ENCODE data around the gene EPB41L1.

EPB41L1 gene

GRCh38 chr20:36197271-36197670 lies 42.7 kb downstream of the EPB41L1 start:
- no peak for DNase-seq

- DNase-seq: peak; percentile 78
Measured at GRCh38 chr20:36199345-36200257, 45.1 kb downstream of the EPB41L1 start.

DNA sequence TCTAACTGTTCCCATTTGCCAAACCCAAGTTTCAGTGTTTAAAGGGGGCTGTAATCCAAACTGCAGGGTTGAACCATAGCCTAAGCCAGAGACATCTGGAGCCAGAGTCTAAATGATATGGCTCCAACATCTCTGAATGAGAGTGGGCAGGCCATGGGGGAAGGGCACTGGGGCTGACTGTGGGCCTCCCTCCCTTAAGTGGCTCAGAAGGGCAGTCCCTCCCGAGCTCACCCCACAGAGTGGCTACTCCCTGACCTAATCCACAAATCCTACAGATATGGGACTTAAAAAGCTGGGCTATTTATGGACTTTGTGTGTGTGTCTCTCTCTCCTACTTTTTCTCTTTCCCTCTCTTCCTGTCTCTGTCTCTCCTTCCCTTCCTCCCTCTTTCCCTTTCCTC lies 45.9 kb downstream of the EPB41L1 start:
- DNase-seq: no peak

- no peak for DNase-seq
Measured at GRCh38 chr20:36201198-36201597, 46.7 kb downstream of the EPB41L1 start.

- peak; percentile 29 for DNase-seq
Measured at GRCh38 chr20:36202891-36203338, 48.4 kb downstream of the EPB41L1 start.

GRCh38 chr20:36203861-36204260 lies 49.3 kb downstream of the EPB41L1 start:
- DNase-seq: no peak

- DNase-seq: no peak
Measured at GRCh38 chr20:36205026-36205425, 50.5 kb downstream of the EPB41L1 start.

DNA sequence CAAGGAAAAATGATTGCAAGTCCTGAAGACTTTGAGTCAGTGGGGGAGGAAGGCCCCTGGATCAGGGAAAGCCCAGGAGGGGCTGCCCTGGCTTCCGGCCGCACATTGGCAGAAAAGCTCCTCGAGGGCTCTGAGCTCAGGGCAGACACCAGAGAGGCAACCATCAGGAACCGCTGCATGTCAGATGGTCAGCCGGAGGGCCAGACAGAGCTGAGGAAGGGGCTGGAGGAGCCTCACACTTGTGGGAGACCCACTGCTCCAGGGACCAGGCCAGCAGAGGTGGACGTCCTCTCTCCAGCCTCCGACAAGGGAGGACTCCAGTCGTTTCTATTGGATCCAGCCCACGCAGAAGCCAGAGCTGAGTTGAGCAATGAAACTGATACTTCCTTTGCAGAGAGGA lies 51.5 kb downstream of the EPB41L1 start:
- no peak for DNase-seq

DNA sequence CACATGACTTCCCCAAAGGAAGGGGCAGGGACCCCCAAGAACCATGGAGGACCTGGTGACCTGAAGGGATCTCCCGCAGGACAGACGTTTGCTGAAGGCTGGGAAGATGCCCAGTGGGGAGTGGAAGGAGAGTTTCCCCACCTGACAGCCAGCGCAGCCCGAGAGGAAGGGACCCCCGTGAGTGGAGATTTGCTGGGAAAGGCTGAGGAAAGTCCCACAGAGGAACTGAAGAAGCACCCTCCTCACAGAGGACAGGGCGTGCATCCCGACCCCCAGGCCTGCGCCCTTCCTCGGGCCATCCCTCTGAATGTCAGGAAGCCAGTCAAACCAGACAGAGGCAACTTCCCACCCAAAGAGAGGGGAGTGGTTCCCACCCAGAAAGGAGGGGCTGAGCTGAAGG lies 52.1 kb downstream of the EPB41L1 start:
- no peak for DNase-seq

GRCh38 chr20:36207602-36208001 lies 53.1 kb downstream of the EPB41L1 start:
- DNase-seq: no peak

- no peak for DNase-seq
Measured at GRCh38 chr20:36208257-36208656, 53.7 kb downstream of the EPB41L1 start.

GRCh38 chr20:36210436-36211021 lies 56.0 kb downstream of the EPB41L1 start:
- no peak for DNase-seq

- no peak for DNase-seq
Measured at GRCh38 chr20:36213362-36213761, 58.8 kb downstream of the EPB41L1 start.

DNA sequence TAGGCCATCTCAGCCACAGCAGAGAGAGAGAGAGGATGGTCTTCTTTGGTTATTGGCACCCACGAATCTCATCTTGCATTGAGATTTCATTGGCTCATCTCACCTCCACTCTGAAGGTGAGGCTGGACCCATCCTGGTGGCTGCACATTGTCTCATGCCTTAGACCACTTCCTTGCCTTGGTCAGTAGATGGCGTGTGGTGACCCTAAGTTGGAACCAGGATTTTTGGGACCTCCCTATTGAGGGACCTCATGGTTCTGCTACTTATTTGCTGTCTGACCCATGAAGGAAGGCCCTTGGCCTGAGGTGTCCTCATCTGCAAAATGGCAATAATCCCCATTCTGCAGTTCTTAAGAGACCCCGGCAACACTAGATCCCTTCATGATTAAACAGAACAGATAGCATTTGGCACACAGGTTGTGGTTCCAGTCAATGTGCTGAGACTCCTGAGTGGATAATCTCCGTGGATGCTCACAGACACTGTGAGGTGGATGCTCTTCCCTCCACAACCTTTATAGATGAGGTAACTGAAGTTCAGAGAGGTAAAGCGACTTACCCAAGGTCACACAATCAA lies 60.2 kb downstream of the EPB41L1 start:
- peak; percentile 17 for DNase-seq

GRCh38 chr20:36215778-36216177 lies 61.2 kb downstream of the EPB41L1 start:
- no peak for DNase-seq

DNA sequence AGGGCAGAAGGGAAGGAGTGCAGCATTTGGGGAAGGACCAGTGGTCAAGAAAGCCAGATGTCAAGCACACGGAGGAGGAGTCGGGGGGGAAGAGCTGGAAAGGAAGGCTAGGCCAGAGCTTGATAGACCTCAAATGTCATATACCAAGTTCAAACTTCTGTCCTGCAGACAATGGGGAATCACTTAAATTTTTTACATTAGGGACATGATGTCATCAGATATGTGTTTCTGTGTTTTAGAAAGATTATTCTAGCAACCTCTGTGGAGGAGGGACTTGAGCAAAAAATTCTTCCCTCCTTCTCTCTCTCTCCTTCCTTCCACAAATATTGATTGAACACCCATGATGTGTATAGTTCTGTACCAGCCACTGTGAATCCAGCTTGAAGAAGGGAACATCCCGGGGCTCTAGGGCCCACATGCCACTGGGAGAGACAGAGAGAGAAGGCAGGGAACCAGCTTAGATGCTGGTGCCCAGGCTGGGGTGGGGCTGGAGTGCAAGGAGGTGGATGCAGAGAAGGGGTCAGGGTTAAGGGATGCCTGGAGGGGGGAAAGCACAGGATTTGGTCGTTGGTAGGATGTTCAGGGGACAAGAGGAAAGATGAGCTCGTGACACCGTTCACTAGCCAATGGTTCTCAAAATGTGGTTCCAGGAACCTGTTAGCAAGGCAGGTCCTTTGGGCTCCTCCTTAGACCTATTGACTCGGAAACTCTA lies 61.9 kb downstream of the EPB41L1 start:
- no peak for DNase-seq

GRCh38 chr20:36217226-36217625 lies 62.7 kb downstream of the EPB41L1 start:
- no peak for DNase-seq

GRCh38 chr20:36218380-36219064 lies 64.0 kb downstream of the EPB41L1 start:
- no peak for DNase-seq

DNA sequence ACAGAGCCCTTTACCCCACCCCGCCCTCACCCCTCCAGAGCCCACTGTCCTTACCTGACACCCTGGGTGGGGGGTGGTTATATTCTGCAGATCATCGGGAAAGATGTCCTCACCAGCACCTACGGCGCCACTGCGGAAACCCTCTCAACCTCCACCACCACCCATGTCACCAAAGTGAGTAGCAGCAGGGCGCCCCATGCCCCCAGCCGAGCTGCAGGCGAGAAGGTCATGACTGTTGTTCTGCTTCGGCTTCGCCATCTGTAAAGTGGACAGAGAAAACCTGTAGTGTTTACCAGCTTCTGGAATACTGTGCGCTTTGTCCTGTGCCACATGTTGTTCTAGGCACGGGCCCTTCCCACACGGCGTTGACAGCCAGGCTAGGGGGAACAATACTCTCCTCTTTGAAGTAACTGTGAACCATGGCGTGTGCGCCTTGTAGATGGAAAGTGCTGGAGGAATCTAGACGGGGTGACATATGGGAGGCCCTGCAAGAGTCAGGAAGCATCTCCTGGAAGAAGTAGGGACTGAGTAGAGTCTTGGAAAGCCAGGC lies 65.2 kb downstream of the EPB41L1 start:
- no peak for DNase-seq

DNA sequence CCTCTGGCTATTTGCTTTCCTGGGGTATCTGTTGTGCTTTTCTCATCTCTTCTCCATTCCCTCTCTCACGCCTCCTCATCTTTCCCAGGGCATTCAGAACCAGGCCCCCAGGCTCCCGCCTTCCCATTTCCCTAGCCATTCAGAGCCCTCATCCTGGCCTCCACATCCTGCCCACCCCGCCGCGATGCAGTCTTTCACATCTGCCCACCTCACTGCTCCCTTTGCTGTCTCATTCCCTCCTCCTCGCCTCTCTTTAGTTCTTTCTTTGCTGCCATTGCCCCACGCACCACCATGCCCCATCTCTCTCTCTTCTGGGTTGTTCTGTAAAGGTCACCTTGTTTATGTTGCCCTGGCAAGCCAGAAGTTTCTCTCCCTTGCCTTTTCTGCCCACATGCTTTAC lies 71.1 kb downstream of the EPB41L1 start:
- no peak for DNase-seq

- DNase-seq: no peak
Measured at GRCh38 chr20:36228770-36229169, 74.2 kb downstream of the EPB41L1 start.

DNA sequence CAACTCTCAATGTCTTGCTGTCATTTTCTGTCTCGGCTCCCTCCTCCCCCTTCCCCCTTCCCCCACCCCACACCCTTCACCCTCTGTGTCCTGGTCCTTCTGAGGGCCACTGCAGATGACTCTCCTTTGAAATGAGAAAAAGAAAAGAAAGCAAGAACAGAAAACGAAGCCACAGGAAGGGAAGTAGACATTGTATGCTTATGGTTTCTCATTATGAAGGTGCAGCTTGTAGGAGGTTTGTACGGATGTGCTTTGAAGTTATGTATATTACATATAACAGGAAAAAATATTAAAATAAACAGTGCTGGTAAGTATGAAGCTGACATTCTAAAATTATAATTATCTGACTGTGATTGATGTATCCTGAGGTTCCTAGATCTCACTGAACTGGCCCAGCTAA lies 75.5 kb downstream of the EPB41L1 start:
- no peak for DNase-seq

Data from NCI-H146 (cell line).